Panc1 (cell line): ENCODE measurements around the gene USP9X.
A peak's percentile ranks its signal among the peaks of the same experiment; 100 is the strongest.

Source experiments
- CTCF ChIP-seq: fragments of 450-650 bp; IDR thresholded peaks from 2 replicates; pipeline ENCODE4 v1.5.1; 2017; ENCODE audit warnings: mild to moderate bottlenecking
- POLR2AphosphoS5 ChIP-seq: IDR thresholded peaks from 2 replicates; pipeline ENCODE4 v1.6.1; 2012; ENCODE audit warnings: mild to moderate bottlenecking, low read depth, low read length, moderate library complexity
- SIN3A ChIP-seq: IDR thresholded peaks from 2 replicates; pipeline ENCODE4 v1.6.1; 2012; ENCODE audit warnings: low read depth, mild to moderate bottlenecking, low read length, moderate library complexity, borderline replicate concordance; ENCODE audit not compliant: insufficient read depth
- TCF7L2 ChIP-seq: IDR thresholded peaks from 2 replicates; pipeline ENCODE4 v1.6.1; 2011; ENCODE audit warnings: mild to moderate bottlenecking, low read depth, low read length, inconsistent platforms
- TF ChIP-seq, protein P1 (sequence below), 2 experiments: IDR thresholded peaks; 2 replicates each; pipeline ENCODE4 v1.6.1; 2011 to 2012; ENCODE audit warnings: low read depth in 2 of 2, control low read depth in 1 of 2, low read length in 1 of 2, mild to moderate bottlenecking in 1 of 2, moderate library complexity in 1 of 2; ENCODE audit not compliant: insufficient read depth in 1 of 2

DNA sequence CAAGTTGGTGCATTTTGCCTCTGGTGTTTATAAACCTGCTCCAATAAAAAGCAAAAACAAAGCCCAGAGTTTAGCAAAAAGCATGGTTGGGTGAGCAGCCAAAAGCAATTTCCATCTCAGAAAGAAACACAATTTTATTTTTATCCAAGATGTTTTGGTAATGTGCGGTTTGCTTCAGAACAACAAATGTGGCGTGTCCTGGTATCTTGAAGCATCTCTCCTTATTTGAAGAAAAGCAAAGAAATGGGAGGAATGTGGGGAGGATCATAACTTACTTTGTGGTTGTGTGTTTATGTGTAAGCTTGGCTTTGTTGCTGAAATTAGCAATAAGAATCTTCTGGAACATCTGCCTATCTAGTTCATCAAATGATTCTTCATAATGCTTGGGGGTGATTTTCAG lies 160.4 kb downstream of the USP9X start:
- no peak for TF ChIP-seq POLR2AphosphoS5
- TF ChIP-seq CTCF: no peak
- TF ChIP-seq, protein P1, sequence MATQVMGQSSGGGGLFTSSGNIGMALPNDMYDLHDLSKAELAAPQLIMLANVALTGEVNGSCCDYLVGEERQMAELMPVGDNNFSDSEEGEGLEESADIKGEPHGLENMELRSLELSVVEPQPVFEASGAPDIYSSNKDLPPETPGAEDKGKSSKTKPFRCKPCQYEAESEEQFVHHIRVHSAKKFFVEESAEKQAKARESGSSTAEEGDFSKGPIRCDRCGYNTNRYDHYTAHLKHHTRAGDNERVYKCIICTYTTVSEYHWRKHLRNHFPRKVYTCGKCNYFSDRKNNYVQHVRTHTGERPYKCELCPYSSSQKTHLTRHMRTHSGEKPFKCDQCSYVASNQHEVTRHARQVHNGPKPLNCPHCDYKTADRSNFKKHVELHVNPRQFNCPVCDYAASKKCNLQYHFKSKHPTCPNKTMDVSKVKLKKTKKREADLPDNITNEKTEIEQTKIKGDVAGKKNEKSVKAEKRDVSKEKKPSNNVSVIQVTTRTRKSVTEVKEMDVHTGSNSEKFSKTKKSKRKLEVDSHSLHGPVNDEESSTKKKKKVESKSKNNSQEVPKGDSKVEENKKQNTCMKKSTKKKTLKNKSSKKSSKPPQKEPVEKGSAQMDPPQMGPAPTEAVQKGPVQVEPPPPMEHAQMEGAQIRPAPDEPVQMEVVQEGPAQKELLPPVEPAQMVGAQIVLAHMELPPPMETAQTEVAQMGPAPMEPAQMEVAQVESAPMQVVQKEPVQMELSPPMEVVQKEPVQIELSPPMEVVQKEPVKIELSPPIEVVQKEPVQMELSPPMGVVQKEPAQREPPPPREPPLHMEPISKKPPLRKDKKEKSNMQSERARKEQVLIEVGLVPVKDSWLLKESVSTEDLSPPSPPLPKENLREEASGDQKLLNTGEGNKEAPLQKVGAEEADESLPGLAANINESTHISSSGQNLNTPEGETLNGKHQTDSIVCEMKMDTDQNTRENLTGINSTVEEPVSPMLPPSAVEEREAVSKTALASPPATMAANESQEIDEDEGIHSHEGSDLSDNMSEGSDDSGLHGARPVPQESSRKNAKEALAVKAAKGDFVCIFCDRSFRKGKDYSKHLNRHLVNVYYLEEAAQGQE (IDR thresholded peaks at IDR 0.05; ENCODE audit: insufficient read depth in 1 of 2, low read depth in 2 of 2, low read length in 1 of 2): no peak
- peak; percentile 44; the same call in 1 of the 2 replicates for TF ChIP-seq TCF7L2
- no peak for TF ChIP-seq SIN3A
